Aorta (tissue), 5 donors: ENCODE measurements around the gene DYRK1A. TPM values are rescaled to one million over a fixed set of nuclear protein-coding genes. Genes with fewer than 3 reads are reported as not detected.

Source experiments
- ATAC-seq: fragments of 200-7000 bp; cut with Tn5 transposase; one replicate; pipeline ENCODE4 v1.9.1; 2022; ENCODE audit warnings: moderate library complexity; ENCODE audit not compliant: low FRiP score
- DNase-seq, 2 donors: peaks; one replicate each; pipeline ENCODE4 v3.0.0-alpha.2; 2020
- H3K27ac ChIP-seq, 2 donors: one replicate each; pipeline ENCODE4 v1.5.1; 2013; ENCODE audit warnings: low read length in 2 of 2, mild to moderate bottlenecking in 2 of 2, moderate library complexity in 2 of 2, control low read depth in 1 of 2, inconsistent platforms in 1 of 2, low read depth in 1 of 2
- H3K27me3 ChIP-seq, 2 donors: one replicate each; pipeline ENCODE4 v1.6.1; 2013; ENCODE audit warnings: control low read depth in 1 of 2, low read length in 1 of 2, mild to moderate bottlenecking in 1 of 2, moderate library complexity in 1 of 2; ENCODE audit not compliant: insufficient read depth in 2 of 2, control insufficient read depth in 1 of 2
- H3K36me3 ChIP-seq, 2 donors: one replicate each; pipeline ENCODE4 v1.6.1; 2013; ENCODE audit warnings: control low read depth in 1 of 2, low read length in 1 of 2, mild to moderate bottlenecking in 1 of 2; ENCODE audit not compliant: insufficient read depth in 2 of 2, control insufficient read depth in 1 of 2
- H3K4me1 ChIP-seq, 2 donors: one replicate each; pipeline ENCODE4 v1.6.1; 2013; ENCODE audit warnings: low read length in 2 of 2, control low read depth in 1 of 2, mild to moderate bottlenecking in 1 of 2, moderate library complexity in 1 of 2; ENCODE audit not compliant: insufficient read depth in 2 of 2, control insufficient read depth in 1 of 2
- H3K4me3 ChIP-seq, 2 donors: one replicate each; pipeline ENCODE4 v1.5.1; 2013; ENCODE audit warnings: low read length in 2 of 2, control low read depth in 1 of 2, mild to moderate bottlenecking in 1 of 2
- H3K9me3 ChIP-seq: one replicate; pipeline ENCODE4 v1.6.1; 2013; ENCODE audit warnings: mild to moderate bottlenecking, low read length; ENCODE audit not compliant: control insufficient read depth
- WGBS, 2 donors: extraction: QIAGEN DNeasy Blood & Tissue Kit; methylation state at CpG; one replicate each; pipeline ENCODE4 v1.1.7; 2013; 5-methylcytosine and 5-hydroxymethylcytosine counted together
- intact Hi-C, 2 donors: fragments of 100-400 bp; cut with DNase I; formaldehyde crosslinking; loops; one replicate each; pipeline versions ENCODE4 v1.14.2 to v1.15.0; 2022
- polyA plus RNA-seq, 2 donors: library from polyadenylated mRNA; stranded (reverse); fragments of 200-250 nt; gene quantifications; one replicate each; pipeline ENCODE4 v1.2.3, GENCODE V29; 2013
- total RNA-seq, 2 donors: library from RNA; stranded (reverse); fragmentation: NEBNext Ultra II Directional; extraction: Animal tissue kit (Norgen Biotek cat#: 25700); gene quantifications; one replicate each; pipeline ENCODE4 v1.2.1, GENCODE V29; 2021
- donor health status: healthy with polysubstance abuse.
- donor health status: Bipolar disorder and iron deficiency.
- donor health status: DM: no; HTN: no; CAD: no.
- donor health status: DM: no; HTN: no; CAD: no.
- donor health status: DM: yes; HTN: yes; CAD: no.

Gene DYRK1A
- total and polyA plus RNA-seq, 4 donors: 8.8 to 76.6 (median 45.8) TPM

- Histone ChIP-seq H3K27ac (peak overlapping the region in 1 of 2 donors; percentile 51), H3K36me3 (no peaks in the 10 kb centered on the region), H3K9me3 (no peaks in the 10 kb centered on the region), H3K27me3 (no peaks in the 10 kb centered on the region), H3K4me1 (peaks cover 13 to 17% of the 10 kb centered on the region in 2 donors), H3K4me3 (no peak overlapping the region)
- intact Hi-C loops: loop anchor here in 1 of 2 donors (10.0 kb wide), 1 partner anchor 189 kb away; no protein-coding TSS in a partner anchor
- DNase-seq: no peak
- WGBS, 2 donors: 76 to 79% methylated on average over 13 of the region's 13 CpGs
- no peak for ATAC-seq
These were observed 9.4 kb downstream of the DYRK1A start for GRCh38 chr21:37375866-37376574.

GRCh38 chr21:37378700-37379139 is 12.1 kb downstream of the DYRK1A start:
- Histone ChIP-seq H3K4me3 (no peak overlapping the region), H3K36me3 (no peaks in the 10 kb centered on the region), H3K27ac (no peak overlapping the region), H3K27me3 (no peaks in the 10 kb centered on the region), H3K9me3 (no peaks in the 10 kb centered on the region), H3K4me1 (peaks cover 13 to 15% of the 10 kb centered on the region in 2 donors)
- intact Hi-C loops: loop anchor here in 1 of 2 donors (10.0 kb wide), 1 partner anchor 186 kb away; no protein-coding TSS in a partner anchor
- no peak for ATAC-seq
- no peak for DNase-seq
- WGBS, 2 donors: 82 to 87% methylated on average over 3 of the region's 3 CpGs

GRCh38 chr21:37380349-37381323 is 14.1 kb downstream of the DYRK1A start:
- Histone ChIP-seq H3K27me3 (no peaks in the 10 kb centered on the region), H3K27ac (no peak overlapping the region), H3K4me1 (peaks cover 10 to 20% of the 10 kb centered on the region in 2 donors), H3K36me3 (no peaks in the 10 kb centered on the region), H3K4me3 (no peak overlapping the region), H3K9me3 (no peaks in the 10 kb centered on the region)
- no peak for ATAC-seq
- WGBS, 2 donors: 35 to 36% methylated on average over 8 of the region's 8 CpGs
- no peak for DNase-seq
- intact Hi-C loops: loop anchor here in 1 of 2 donors (10.0 kb wide), 1 partner anchor 1504 kb away; no protein-coding TSS in a partner anchor

- Histone ChIP-seq H3K27me3 (no peaks in the 10 kb centered on the region), H3K27ac (no peak overlapping the region), H3K9me3 (no peaks in the 10 kb centered on the region), H3K36me3 (no peaks in the 10 kb centered on the region), H3K4me1 (peaks cover 15 to 18% of the 10 kb centered on the region in 2 donors), H3K4me3 (no peak overlapping the region)
- ATAC-seq (no peak), DNase-seq (no peak)
- intact Hi-C loops: loop anchor here in 1 of 2 donors (10.0 kb wide), 1 partner anchor 1503 kb away; no protein-coding TSS in a partner anchor
- whole genome bisulfite sequencing, 2 donors: 67 to 74% methylated on average over 4 of the region's 4 CpGs
These were observed 15.5 kb downstream of the DYRK1A start for GRCh38 chr21:37381883-37382585.

GRCh38 chr21:37383086-37383485 is 16.5 kb downstream of the DYRK1A start:
- no peak for ATAC-seq

GRCh38 chr21:37383784-37384311 is 17.3 kb downstream of the DYRK1A start:
- intact Hi-C loops: loop anchor here in 1 of 2 donors (10.0 kb wide), 1 partner anchor 1501 kb away; no protein-coding TSS in a partner anchor
- DNase-seq: no peak
- WGBS, 2 donors: 64 to 70% methylated on average over 1 of the region's 1 CpG

More at GRCh38 chr21:37383086-37383485, 16.5 kb downstream of the DYRK1A start:
- H3K9me3 ChIP-seq: no peaks in the 10 kb centered on the region
- H3K4me1 ChIP-seq: peaks cover 13 to 18% of the 10 kb centered on the region in 2 donors
- no peak overlapping the region for H3K4me3 ChIP-seq
- H3K36me3 ChIP-seq: no peaks in the 10 kb centered on the region
- intact Hi-C loops: loop anchor here in 1 of 2 donors (10.0 kb wide), 1 partner anchor 1502 kb away; no protein-coding TSS in a partner anchor
- H3K27me3 ChIP-seq: no peaks in the 10 kb centered on the region
- WGBS, 2 donors: 98 to 100% methylated on average over 1 of the region's 1 CpG
- H3K27ac ChIP-seq: no peak overlapping the region
- DNase-seq: no peak

GRCh38 chr21:37384416-37384815 is 17.8 kb downstream of the DYRK1A start:
- WGBS, 2 donors: 89 to 90% methylated on average over 1 of the region's 1 CpG
- ATAC-seq: no peak
- DNase-seq: no peak
- Histone ChIP-seq H3K4me3 (no peak overlapping the region), H3K27ac (no peak overlapping the region), H3K4me1 (peaks cover 7 to 12% of the 10 kb centered on the region in 2 donors), H3K36me3 (no peaks in the 10 kb centered on the region), H3K9me3 (no peaks in the 10 kb centered on the region), H3K27me3 (no peaks in the 10 kb centered on the region)
- intact Hi-C loops: loop anchor here in 1 of 2 donors (10.0 kb wide), 1 partner anchor 1500 kb away; no protein-coding TSS in a partner anchor

More at GRCh38 chr21:37383784-37384311, 17.3 kb downstream of the DYRK1A start:
- peak overlapping the region in 1 of 2 donors; percentile 28 for H3K27ac ChIP-seq
- peaks cover 10 to 15% of the 10 kb centered on the region in 2 donors for H3K4me1 ChIP-seq
- no peaks in the 10 kb centered on the region for H3K9me3 ChIP-seq
- H3K4me3 ChIP-seq: no peak overlapping the region
- H3K27me3 ChIP-seq: no peaks in the 10 kb centered on the region
- ATAC-seq: no peak
- H3K36me3 ChIP-seq: no peaks in the 10 kb centered on the region
